Measurements from ENCODE around the gene TTLL12.

TTLL12 gene

GRCh38 chr22:43171019-43171491 is 15.9 kb downstream of the TTLL12 start:
- no peak for DNase-seq

GRCh38 chr22:43170131-43170480 is 16.8 kb downstream of the TTLL12 start:
- no peak for DNase-seq

- no peak for DNase-seq
Measured at GRCh38 chr22:43169310-43170130, 17.4 kb downstream of the TTLL12 start.

- DNase-seq: no peak
Measured at GRCh38 chr22:43168471-43169309, 18.2 kb downstream of the TTLL12 start.

GRCh38 chr22:43167001-43167589 is 19.8 kb downstream of the TTLL12 start:
- DNase-seq: no peak

- DNase-seq: no peak
Measured at GRCh38 chr22:43166132-43166930, 20.6 kb downstream of the TTLL12 start.

- no peak for DNase-seq
Measured at GRCh38 chr22:43164636-43165035, 22.3 kb downstream of the TTLL12 start.

- no peak for DNase-seq
Measured at GRCh38 chr22:43163241-43163795, 23.6 kb downstream of the TTLL12 start.

GRCh38 chr22:43162412-43163150 is 24.4 kb downstream of the TTLL12 start:
- DNase-seq: no peak

- DNase-seq: no peak
Measured at GRCh38 chr22:43160497-43161126, 26.3 kb downstream of the TTLL12 start.

- no peak for DNase-seq
Measured at GRCh38 chr22:43159484-43160178, 27.3 kb downstream of the TTLL12 start.

GRCh38 chr22:43158778-43159483 is 28.0 kb downstream of the TTLL12 start:
- no peak for DNase-seq

- DNase-seq: no peak
Measured at GRCh38 chr22:43157874-43158546, 28.9 kb downstream of the TTLL12 start.

GRCh38 chr22:43156413-43156812 is 30.5 kb downstream of the TTLL12 start:
- no peak for DNase-seq

- DNase-seq: peak in 1 of 2 donors; percentile 17
Measured at GRCh38 chr22:43155789-43156188, 31.1 kb downstream of the TTLL12 start.

GRCh38 chr22:43154887-43155536 is 31.9 kb downstream of the TTLL12 start:
- DNase-seq: peak in 1 of 2 donors; percentile 65

GRCh38 chr22:43153899-43154298 is 33.0 kb downstream of the TTLL12 start:
- no peak for DNase-seq

GRCh38 chr22:43152357-43153071 is 34.4 kb downstream of the TTLL12 start:
- DNase-seq: peak; percentile 59 to 63

All from CD4-positive, alpha-beta T cell treated with Interleukin-1 beta for 1 hour (primary cell).